HCT116 (cell line): ENCODE results near the gene POLK.

ENCODE experiments used
- ATF3 ChIP-seq: IDR thresholded peaks from 2 replicates; pipeline ENCODE4 v1.6.1; 2012
- CEBPB ChIP-seq: IDR thresholded peaks from 2 replicates; pipeline ENCODE4 v1.6.1; 2012; ENCODE audit warnings: low read depth
- CTCF ChIP-seq, 3 experiments: fragments of 200-600 bp in 1 of 3; sonication (generic) in 1 of 3; IDR thresholded peaks in 2 of 3; conservative IDR thresholded peaks in 1 of 3; 2 replicates each; pipeline ENCODE4 v1.5.1; 2012 to 2017; ENCODE audit warnings: low read depth in 2 of 3, low read length in 2 of 3, antibody characterized with exemption in 1 of 3, borderline replicate concordance in 1 of 3, control low read depth in 1 of 3, mild to moderate bottlenecking in 1 of 3, mixed read lengths in 1 of 3, mixed run types in 1 of 3, moderate library complexity in 1 of 3; ENCODE audit not compliant: insufficient read depth in 1 of 3
- EZH2 ChIP-seq: fragments of 200-600 bp; sonication (generic); IDR thresholded peaks from 2 replicates; pipeline ENCODE4 v1.6.1; 2017; ENCODE audit warnings: antibody characterized with exemption, mixed run types
- JUND ChIP-seq: IDR thresholded peaks from 2 replicates; pipeline ENCODE4 v1.6.1; 2012
- POLR2A ChIP-seq: IDR thresholded peaks from 2 replicates; pipeline ENCODE4 v1.7.0; 2011; ENCODE audit warnings: borderline replicate concordance; ENCODE audit not compliant: insufficient read depth, insufficient read length; ENCODE audit errors: extremely low read depth
- POLR2AphosphoS5 ChIP-seq: IDR thresholded peaks from 2 replicates; pipeline ENCODE4 v1.6.1; 2011; ENCODE audit warnings: mild to moderate bottlenecking, low read depth, low read length, moderate library complexity
- REST ChIP-seq: IDR thresholded peaks from 2 replicates; pipeline ENCODE4 v1.6.1; 2012; ENCODE audit warnings: low read depth
- SP1 ChIP-seq: IDR thresholded peaks from 2 replicates; pipeline ENCODE4 v1.6.1; 2012; ENCODE audit warnings: low read depth
- ZFX ChIP-seq: fragments of 450-650 bp; IDR thresholded peaks from 2 replicates; pipeline ENCODE4 v1.6.1; 2017

GRCh38 chr5:75468593-75468992, 43.1 kb upstream of the POLK start:
- TF ChIP-seq CTCF (IDR thresholded peaks at IDR 0.05 in 2 of 3, conservative IDR thresholded peaks at IDR 0.05 in 1 of 3; ENCODE audit: borderline replicate concordance in 1 of 3, insufficient read depth in 1 of 3, low read depth in 2 of 3, low read length in 2 of 3) (no peak), POLR2AphosphoS5 (no peak), POLR2A (no peak), ATF3 (no peak; the same call in 1 of the 2 replicates), JUND (no peak), SP1 (no peak), ZFX (no peak), CEBPB (no peak), EZH2 (no peak), REST (no peak)
